ENCODE measurements around the gene DNAH14.
"Not testable (repeated sequence)": the region's sequence is repeated elsewhere in the genome, so short reads cannot be mapped to it uniquely, and the experiment has no call there.

Gene DNAH14

DNA sequence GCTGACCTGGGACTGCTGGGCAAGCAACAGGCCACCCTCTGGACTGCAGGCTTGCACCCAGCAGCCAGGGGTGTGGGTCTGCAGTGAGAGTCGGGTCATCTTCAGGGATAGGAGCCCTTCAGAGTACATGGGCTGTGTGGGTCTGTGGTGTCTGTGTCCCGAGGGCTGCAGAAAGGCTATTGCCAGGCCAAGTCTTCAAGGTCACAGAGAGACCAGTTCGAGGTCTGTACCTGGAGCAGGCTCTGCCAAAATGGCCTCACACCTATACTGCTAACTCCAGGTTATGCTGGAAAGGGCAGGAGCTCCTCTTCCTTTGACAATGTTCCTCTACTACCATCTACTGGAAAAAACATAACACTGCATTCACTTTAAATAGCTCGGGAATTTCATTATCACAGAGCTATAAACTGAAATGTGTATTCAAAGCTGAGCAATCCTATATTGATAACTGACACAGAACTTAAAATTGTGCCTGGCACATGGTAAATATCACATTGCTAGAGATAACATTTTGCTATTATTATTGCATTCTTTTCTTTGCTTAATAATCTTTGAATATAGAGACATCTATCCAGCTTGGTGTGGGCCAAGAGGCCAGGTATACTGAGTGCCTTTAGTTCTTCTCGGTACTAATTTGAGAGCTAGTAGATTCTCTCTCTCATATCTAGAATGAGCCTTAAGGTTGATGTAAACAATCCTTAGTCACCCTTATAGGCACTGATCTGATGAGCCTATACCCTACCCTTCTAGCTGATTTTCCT, 6.9 kb upstream of the DNAH14 start:
- no peak for DNase-seq

DNA sequence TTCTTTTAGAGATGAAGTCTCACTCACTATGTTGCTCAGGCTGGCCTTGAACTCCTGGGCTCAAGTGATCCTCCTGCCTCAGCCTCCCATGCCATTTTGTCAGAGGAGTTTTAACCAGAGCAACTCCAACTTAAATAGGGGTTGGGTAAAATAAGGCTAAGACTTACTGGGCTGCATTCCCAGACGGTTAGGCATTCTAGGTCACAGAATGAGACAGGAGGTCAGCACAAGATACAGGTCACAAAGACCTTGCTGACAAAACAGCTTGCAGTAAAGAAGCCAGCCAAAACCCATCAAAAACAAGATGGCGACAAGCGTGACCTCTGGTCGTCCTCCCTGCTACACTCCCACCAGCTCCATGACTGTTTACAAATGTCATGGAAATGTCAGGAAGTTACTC, 5.7 kb upstream of the DNAH14 start:
- DNase-seq: no peak

DNA sequence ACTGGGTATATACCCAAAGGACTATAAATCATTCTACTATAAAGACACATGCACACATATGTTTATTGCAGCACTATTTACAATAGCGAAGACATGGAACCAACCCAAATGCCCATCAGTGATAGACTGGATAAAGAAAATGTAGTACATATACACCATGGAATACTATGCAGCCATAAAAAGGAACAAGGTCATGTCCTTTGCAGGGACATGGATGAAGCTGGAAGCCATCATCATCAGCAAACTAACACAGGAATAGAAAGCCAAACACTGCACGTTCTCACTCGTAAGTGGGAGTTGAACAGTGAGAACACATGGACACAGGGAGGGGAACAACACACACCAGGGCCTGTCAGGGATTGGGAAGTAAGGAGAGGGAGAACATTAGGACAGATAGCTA, 1.8 kb upstream of the DNAH14 start:
- DNase-seq: not testable (repeated sequence)

DNA sequence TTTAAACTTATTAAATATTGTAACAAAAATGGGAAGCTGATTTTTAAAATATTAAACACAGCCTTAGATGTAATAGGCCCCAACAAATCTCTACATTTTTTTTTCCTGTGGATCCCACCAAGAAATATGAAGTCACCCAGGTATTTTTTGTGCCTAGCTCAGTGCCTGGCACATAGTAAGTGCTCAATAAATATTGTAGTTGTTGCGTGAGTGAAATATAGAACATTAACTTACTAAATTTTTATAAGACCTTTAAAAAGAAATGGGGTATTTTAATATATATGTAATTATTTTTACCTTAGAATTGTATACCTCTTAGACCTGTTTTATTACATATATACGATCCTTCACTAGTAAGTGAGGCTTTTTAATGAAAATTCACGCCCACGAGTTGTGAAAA, 569 bp upstream of the DNAH14 start:
- no peak for DNase-seq

DNA sequence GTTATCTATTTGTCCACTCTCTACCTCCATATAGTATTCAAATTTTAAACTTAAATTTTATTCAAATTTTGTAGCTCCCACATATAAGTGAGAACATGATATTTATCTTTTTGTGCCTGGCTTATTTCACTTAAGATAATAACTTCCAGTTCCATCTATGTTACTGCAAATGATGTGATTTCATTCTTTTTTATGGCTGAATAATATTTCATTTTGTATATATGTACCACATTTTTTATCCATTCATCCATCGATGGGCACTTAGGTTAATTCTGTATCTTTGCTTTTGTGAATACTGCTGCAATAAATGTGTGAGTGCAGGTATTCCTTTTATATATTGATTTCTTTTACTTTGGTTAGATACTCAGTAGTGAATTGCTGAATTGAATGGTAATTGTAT, 2.1 kb downstream of the DNAH14 start:
- DNase-seq: no peak

DNA sequence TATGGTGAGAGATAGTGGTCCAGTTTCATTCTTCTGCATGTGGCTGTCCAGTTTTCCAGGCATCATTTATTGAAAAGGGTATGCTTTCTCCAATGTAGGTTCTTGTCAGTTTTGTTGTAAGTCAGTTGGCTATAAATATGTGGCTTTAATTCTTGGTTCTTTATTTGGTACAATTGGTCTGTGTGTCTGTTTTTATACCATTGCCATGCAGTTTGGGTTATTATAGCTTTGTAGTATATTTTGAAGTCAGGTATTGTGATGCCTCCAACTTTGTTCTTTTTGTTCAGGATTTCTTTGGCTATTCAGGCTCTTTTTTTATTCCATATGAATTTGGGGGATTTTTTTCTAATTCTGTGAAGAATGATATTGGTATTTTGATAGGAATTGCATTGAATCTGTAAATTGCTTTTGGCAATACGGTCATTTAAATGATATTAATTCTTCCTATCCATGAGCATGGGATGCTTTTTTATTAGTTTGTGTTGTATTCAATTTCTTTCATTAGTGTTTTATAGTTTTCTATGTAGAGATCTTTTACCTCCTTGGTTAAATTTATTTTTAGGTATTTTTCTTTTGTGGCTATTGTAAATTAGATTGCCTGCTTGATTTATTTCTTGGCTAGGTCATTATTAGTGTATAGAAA, 3.3 kb downstream of the DNAH14 start:
- no peak for DNase-seq

DNA sequence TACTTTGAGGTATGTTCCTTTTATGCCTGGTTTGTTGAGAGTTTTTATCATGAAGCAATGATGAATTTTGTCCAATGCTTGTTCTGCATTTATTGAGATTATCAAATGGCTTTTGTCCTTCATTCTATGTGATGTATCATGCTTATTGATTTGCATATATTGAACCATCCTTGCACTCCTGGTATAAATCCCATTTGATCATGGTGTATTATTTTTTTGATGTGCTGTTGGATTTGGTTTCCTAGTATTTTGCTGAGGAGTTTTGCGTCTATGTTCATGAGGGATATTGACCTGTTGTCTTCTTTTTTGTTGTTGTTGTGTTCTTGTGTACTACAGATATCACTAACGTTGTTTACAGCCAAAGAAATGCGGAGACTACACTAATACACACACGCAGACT, 4.1 kb downstream of the DNAH14 start:
- no peak for DNase-seq

DNA sequence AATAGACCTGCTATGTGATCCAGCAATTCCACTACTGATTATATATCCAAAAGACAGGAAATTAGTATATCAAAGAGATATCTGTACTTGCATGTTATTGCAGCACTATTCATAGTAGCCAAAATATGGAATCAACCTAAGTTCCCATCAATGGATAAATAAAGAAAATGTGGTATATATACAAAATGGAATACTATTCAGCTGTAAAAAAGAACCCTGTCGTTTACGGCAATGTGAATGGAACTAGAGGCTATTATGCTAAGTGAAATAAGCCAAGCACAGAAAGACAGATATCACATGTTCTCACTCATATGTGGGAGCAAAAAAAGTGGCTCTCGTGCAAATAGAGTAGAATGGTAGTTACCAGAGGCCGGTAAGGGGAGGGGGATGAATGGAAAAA, 9.2 kb downstream of the DNAH14 start:
- DNase-seq: no peak

DNA sequence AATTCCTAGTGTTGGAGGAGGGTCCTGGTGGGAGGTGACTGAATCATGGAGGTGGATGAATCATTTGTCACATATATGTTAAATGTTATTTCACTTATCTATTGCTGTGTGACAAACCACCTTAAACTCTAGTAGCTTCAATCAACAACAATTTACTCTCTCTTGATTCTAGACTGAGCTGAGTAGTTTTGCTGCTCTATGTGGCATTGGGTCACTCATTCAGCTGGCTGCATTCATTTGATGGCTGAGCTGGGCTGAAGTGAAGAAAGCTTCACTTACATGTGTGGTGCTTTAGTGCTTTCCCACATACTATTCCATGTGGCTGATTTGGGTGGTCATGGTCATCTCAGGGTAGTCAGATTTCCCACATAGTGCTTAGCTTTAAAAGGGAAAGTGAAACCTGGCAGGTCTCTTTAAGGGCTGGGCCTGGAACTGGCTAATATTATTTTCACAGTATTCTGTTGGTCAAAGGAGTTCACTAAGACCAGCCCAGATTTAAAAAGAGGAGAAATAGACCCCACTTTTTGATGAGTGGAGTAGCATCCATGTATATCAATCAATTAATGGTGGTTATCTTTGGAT, 10.5 kb downstream of the DNAH14 start:
- no peak for DNase-seq

DNA sequence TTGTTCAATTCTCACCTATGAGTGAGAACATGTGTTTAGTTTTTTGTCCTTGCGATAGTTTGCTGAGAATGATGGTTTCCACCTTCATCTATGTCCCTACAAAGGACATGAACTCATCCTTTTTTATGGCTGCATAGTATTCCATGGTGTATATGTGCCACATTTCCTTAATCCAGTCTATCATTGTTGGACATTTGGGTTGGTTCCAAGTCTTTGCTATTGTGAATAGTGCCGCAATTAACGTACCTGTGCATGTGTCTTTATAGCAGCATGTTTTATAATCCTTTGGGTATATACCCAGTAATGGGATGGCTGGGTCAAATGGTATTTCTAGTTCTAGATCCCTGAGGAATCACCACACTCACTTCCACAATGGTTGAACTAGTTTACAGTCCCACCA, 11.3 kb downstream of the DNAH14 start:
- not testable (repeated sequence) for DNase-seq

DNA sequence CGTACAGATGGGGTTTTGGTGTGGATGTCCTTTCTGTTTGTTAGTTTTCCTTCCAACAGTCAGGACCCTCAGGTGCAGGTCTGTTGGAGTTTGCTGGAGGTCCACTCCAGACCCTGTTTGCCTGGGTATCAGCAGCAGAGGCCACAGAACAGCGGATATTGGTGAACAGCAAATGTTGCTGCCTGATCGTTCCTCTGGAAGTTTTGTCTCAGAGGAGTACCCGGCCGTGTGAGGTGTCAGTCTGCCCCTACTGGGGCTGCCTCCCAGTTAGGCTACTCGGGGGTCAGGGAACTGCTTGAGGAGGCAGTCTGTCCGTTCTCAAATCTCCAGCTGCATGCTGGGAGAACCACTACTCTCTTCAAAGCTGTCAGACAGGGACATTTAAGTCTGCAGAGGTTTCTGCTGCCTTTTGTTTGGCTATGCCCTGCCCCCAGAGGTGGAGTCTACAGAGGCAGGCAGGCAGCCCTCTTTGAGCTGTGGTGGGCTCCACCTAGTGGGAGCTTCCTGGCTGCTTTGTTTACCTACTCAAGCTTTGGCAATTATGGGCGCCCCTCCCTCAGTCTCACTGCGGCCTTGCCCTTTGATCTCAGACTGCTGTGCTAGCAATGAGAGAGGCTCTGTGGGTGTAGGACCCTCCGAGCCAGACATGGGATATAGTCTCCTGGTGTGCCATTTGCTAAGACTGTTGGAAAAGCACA, 16.3 kb downstream of the DNAH14 start:
- not testable (repeated sequence) for DNase-seq

DNA sequence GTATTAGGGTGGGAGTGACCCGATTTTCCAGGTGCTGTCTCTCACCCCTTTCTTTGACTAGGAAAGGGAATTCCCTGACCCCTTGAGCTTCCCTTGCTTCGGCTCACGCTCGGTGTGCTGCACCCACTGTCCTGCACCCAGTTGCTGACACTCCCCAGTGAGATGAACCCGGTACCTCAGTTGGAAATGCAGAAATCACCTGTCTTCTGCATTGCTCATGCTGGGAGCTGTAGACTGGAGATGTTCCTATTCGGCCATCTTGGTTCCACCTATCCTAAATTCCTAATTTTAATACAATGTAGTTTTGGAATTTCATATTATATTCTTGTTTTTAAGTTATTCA, 16.8 kb downstream of the DNAH14 start:
- not testable (repeated sequence) for DNase-seq

DNA sequence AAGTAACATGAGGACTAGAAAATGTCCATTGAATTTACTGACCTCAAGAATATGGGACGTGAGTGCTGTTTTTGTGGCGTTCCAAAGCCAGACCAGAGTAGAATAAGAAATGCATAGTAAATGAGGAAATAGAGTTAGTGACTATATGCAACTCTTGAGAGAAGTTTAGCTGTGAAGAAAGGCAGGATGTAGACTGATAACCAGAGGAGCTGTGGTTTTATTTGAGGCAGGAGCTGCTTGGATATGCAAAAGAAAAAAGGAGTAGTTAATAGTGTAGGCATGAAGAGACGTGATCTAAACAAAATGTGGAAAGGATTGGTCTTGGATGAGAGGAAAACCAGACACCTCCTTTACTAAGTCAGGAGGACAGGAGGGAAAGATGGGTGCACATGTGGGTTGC, 28.2 kb downstream of the DNAH14 start:
- DNase-seq: no peak

DNA sequence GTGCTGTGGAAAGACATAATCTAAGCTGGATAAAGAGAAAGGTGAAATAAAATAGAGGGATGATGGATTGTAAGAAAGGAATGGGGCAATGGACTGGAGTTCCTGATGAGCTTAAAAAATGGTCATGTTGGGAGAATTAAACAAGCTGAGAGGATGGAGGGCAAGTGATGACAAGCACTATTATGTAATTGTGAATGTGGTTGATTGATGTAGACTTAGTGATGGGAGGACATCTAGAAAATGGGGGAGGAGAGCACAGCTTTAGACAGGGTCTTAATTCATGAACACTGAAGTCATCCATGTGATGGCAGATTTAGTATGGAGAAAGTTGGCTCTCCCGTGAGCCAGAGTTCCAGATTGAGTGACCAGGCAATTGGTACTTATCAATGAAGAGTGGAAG, 29.0 kb downstream of the DNAH14 start:
- DNase-seq: no peak

DNA sequence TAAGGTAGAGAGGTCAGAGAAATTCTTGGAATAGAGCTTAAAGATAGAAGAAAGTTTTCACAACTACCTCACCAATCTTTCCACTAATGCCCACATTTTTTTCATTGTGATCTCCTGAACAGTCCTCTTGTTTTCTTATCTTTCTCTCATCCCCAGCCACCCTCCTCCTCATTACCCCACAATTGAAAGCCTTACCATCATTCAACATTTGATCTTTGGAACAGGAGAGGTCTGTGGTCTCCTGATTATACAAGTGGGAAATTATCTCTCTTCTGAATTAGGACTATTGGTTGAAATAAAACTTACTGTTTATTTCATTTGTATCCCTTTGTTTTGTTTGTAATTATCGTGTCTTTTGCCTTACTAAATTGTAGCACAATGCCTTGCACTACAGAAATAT, 29.6 kb downstream of the DNAH14 start:
- no peak for DNase-seq

DNA sequence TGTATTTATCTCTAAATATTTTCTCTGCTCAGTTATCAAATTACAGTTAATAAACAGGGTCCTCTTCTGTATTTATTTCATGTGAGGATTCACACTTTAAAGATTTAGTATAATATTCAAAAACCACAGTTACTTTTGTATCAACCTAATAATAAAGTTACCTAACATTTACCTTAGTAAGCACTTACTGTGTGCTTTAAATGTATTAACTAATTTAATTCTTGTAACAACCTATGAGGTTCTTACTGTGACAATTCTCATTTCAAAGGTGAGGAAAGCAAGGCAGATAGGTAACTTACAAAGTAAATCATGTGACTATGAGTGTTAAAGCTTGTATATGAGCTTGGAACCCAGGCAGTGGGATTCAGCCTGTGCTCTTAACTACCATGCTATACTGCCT, 30.2 kb downstream of the DNAH14 start:
- DNase-seq: no peak

DNA sequence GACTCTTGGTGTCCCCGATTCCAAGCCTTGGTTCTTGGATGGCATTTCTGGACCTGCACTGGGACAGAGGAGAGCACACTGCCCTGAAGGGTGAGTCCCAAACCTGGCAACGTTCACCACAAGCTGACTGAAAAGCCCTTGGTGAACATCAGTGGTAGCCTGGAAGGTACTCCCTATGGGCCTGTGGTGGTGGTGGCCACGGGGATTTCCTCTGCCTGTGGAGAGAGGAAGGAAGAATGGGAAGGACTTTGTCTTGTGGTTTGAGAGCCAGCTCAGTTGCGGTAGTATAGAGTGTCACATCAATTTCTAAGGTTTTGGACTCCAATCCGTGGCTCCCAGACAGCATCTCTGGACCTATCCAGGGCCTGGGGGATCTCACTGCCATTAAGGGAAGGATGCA, 50.7 kb downstream of the DNAH14 start:
- no peak for DNase-seq

DNA sequence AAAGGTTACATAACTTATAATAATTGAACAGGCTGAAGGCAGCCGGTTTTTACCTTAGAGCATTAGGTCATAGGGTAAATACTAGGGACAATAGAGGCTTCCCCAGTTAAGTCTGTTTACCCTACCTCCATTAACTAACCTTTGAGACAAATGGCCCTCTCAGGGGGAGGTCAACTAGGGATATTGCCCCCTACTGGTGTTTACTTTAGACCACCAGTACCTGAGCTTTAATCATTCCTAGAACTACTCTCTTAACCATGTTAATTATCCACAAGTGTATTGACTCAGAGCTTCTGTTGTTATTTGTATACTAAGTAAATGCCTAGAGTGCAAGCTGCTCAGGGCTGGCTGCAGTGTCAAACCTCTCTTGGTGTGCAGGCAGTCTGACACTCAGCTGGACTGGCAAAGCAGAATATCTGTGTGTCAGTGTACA, 52.5 kb downstream of the DNAH14 start:
- not testable (repeated sequence) for DNase-seq

DNA sequence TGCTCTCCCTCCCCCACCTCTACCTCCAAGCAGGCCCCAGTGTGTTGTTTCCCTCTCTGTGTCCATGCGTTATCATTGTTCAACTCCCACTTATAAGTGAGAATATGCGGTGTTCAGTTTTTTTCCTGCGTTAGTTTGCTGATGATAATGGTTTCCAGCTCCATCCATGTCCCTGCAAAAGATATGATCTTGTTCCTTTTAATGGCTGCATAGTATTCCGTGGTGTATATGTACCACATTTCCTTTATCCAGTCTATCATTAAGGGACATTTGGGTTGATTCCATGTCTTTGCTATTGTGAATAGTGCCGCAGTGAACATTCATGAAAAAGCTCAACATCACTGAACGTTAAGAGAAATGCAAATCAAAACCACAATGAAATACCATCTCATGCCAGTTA, 58.6 kb downstream of the DNAH14 start:
- no peak for DNase-seq

DNA sequence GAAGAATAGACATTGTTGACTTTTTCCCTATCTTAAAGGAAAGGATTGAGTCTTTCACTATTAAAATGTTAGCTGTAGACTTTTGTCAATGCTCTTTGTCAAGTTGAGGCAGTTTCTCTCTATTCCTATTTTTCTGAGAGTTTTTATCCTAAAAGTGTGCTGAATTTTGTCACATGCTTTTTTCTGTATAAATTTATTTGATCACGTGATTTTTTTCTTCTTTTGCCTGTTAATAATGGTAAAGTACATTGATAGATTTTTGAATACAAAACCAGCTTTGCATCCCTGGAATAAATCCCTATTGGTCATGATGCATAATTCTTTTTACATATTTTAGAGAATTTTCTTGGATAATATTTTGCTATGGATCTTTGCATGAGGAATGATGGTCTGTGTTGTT, 60.1 kb downstream of the DNAH14 start:
- no peak for DNase-seq

DNA sequence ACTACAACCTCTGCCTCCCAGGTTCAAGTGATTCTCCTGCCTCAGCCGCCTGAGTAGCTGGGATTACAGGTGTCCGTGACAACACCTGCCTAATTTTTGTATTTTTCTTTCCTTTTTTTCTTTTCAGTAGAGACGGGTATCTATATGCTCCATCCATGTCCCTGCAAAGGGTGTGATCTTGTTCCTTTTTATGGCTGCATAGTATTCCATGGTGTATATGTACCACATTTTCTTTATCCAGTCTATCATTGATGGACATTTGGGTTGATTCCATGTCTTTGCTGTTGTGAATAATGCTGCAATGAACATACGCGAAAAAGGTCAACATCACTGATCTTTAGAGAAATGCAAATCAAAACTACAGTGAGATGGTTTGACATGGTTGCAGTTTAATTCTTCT, 62.1 kb downstream of the DNAH14 start:
- DNase-seq: not testable (repeated sequence)

DNA sequence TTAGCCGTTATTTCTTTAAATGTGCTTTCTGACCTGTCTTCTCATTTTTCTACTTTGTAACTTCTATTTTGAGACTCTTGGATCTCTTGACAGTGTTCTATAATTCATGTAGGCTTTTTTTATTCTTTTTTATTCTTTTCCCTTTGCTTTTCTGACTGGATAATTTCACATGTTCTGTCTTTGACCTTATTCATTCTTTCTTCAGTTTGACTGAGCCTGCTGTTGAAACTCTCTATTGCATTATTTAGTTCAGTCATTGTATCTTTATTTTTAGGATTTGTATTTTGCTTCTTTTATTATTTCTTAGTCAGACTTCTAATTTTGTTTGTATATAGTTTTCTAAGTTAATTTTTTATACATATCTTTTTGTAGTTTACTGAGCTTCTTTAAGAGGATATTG, 66.1 kb downstream of the DNAH14 start:
- no peak for DNase-seq

DNA sequence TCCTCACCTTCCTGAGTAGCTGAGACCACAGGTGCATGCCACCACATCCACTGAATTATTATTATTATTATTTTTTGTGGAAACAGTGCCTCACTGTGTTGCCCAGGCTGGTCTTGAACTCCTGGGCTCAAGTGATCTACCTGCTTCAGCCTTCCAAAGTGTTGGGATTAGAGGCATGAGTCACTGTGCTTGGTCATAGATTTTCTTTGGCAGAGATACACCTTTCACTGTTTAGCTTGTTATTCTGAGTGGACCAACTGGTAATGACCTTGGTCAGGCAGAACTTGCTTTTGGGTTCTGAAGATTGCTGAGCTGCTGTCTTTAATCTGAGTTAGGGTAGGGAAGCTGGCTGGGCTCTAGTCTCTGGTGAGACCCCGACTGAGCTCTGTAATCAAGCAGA, 66.8 kb downstream of the DNAH14 start:
- DNase-seq: no peak

DNA sequence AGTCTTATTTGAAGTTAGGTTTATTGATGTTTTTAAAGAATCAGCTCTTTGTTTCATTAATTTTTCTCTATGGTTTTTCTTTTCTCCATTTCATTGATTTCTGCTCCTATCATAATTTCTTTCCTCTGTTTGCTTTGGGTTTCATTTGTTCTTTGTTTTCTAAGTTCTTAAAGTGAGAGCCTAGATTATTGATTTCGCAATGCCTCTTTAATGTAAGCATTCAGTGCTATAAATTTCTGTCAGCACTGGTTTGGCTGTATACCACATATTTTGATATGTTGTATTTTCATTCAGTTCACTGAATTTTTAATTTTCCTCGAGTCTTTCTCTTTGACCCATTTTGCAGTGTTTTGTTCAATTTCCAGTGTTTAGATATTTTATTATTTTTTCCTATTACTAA, 68.7 kb downstream of the DNAH14 start:
- no peak for DNase-seq

All from stimulated activated naive CD4-positive, alpha-beta T cell treated with Interleukin-2 at 50 U/mL for 16 hours (primary cell).